ENCODE data around the gene ATG7.

The ATG7 gene

DNA sequence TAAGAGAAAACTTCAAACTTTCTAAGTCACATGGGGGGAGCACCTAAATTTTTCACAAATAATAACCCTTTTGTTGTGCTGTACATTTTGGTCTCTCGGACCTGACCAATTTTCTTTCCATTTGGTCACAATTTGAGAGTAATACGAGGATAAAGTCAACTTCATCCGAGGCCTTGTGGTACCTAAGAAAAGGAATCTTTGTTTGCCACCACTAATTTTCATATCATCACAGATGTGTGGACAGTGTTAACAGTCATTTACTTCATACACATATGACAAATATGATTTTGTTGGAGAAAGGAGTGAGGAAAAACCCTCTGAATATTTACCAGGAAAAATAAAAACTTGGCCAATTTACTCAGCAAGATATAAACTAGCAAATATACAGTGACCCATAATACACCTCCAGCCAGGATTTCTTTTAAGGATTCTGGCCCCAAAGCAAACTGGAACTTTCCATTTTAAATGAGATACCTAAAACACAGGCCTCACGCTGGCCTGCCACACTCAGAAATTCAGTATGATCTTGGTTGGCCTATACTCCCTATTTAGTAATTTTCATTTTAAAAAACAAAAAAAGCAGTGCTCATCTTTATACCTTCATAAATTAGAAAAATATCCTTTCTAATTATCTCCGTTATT lies 330.8 kb downstream of the ATG7 start:
- no peak for DNase-seq (ENCODE audit: low read depth in 2 of 2, low spot score in 1 of 2)

DNA sequence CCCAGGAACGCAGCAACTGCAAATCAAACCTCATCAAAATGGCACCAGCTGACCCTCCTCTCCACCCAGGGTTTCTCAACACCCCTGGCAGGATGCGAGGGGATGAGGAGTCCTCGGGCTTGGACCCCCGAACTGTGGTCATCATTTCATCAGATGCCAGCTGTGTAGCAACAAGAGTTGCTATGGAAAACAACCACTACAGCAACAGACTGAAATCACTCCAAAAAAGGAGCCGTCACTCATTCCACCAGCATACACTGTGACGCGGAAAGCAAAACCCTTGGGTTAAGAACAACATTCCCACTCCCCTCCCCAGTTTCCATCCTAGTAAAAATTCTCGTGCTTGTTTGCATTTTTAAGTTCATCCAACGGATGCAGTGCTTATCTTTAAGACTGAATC lies 331.4 kb downstream of the ATG7 start:
- DNase-seq (ENCODE audit: low read depth in 2 of 2, low spot score in 1 of 2): no peak

DNA sequence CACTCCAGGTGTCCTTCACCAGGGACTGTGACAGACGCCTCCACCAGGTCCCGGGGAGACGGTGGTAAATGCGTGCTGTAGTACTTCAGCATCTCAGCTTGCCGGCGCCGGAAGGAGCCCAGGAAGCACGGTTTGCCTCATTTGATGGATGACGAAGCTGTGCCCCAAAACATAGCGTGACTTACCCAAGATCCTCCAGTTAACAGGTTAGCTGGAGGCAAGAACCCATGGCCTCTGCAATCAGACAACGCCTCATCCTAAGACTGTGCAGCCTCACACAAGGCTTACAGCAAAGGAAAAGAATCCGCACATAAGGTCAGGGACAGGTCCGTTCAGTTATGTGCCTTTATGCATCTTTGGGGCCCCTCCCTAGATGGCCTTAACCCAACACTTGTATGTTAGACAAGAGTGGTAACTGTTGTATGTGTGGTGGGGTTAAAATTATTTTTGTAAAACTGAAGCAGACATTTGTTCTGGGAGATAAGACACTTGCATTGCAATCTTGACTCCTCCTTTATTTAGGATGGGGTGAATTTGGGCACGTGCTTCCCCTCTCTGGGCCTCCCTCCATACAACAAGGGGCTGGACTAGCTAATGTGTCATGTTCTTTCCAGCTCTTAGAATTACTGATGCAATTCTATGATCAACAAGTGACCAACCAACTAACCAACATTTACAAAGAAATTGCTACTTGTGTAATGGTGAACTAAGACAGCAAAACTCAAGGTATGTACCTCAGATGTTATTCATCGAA lies 332.1 kb downstream of the ATG7 start:
- DNase-seq (ENCODE audit: low read depth in 2 of 2, low spot score in 1 of 2): no peak

DNA sequence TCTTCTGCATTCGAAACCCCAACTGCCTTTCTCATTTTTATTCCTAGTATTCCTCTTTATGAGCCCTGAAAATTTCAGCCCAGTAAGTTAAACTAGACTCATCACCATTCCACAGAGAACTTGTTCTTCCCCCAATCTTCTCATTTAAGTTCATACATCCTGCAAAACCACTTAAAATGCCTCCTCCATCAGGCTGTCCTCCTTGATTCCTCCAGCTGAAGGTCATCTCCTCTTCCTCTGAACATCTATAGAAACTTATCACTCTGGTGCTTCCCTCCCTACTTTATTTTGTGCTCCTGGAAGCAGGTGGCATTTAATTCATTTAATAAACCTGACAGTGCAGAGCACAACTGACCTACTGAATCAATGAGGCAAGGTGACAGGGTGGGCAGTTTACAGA lies 333.2 kb downstream of the ATG7 start:
- no peak for DNase-seq (ENCODE audit: low read depth in 2 of 2, low spot score in 1 of 2)

DNA sequence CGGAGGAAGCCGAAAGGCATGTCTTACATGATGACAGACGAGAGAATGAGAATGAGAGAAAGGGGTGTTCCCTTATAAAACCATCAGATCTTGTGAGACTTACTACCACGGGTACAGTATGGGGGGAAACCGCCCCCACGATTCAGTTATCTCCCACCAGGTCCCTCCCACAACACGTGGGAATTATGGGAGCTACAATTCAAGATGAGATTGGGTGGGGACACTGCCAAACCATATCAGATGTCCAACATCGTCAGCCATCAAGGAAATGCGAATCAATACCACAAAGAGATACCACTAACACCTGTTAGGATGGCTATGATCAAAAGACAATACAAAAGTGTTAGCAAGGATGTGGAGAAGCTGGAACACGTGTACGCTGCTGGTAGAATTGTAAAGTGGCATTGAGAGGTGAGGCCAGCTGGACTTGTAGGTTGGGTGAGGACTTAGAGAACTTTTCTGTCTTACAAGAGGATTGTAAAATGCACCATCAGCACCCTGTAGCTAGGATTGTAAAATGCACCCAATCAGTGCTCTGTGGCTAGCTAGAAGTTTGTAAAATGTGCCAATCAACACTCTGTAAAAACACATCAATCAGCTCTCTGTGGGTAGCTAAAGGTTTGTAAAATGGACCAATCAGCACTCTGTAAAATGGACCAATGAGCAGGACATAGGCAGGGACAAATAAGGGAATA lies 334.0 kb downstream of the ATG7 start:
- DNase-seq (ENCODE audit: low read depth in 2 of 2, low spot score in 1 of 2): no peak

DNA sequence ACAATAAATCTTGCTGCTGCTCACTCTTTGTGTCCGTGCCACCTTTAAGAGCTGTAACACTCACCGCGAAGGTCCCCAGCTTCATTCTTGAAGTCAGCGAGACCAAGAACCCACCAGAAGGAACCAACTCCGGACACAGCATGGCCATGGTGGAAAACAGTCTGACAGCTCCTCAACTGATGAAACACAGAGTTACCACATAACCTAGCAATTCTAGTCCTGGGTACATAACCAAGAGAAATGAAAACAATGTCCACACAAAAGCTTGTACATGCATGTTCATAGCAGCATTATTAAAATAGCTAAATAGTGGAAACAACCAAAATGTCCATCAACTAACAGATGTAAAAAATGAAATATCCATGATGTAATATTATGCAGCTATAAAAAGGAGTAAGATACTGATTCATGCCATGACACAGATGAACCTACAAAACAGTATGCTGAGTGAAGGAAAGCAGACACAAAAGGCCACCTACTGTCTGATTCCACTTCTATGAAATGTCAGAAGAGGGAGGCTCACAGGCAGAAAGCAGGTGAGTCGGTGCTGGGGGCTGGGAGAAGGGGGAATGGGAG lies 334.8 kb downstream of the ATG7 start:
- no peak for DNase-seq (ENCODE audit: low read depth in 2 of 2, low spot score in 1 of 2)

Data from stimulated activated CD8-positive, alpha-beta memory T cell treated with anti-CD3 and anti-CD28 coated beads, Interleukin-4, amount 100 ng/mL, for 1 hour (primary cell).